ENCODE measurements around the gene RBBP4. TPM values are rescaled to one million over a fixed set of nuclear protein-coding genes. Genes with fewer than 3 reads are reported as not detected.
"Not testable (repeated sequence)": the region's sequence is repeated elsewhere in the genome, so short reads cannot be mapped to it uniquely, and the experiment has no call there.

The RBBP4 gene
- polyA plus RNA-seq, 2 donors: 28.3 to 47.0 TPM

- WGBS, 2 donors: 89 to 97% methylated on average over 1 of the region's 1 CpG
- Histone ChIP-seq H3K4me1 (ENCODE audit: control insufficient read depth in 2 of 2, insufficient read depth in 2 of 2, low read length in 1 of 2) (no peaks in the 10 kb centered on the region), H3K36me3 (ENCODE audit: control insufficient read depth in 2 of 2, insufficient read depth in 2 of 2, low read length in 1 of 2) (peaks cover 4 to 13% of the 10 kb centered on the region in 2 donors), H3K27me3 (ENCODE audit: control insufficient read depth in 1 of 2, insufficient read depth in 2 of 2, low read length in 2 of 2) (no peaks in the 10 kb centered on the region), H3K27ac (ENCODE audit: low read depth in 2 of 2, low read length in 1 of 2) (no peak overlapping the region), H3K4me3 (ENCODE audit: low read depth in 1 of 2, low read length in 2 of 2) (no peak overlapping the region), H3K9me3 (ENCODE audit: control insufficient read depth in 2 of 2, insufficient read depth in 1 of 2, low read depth in 1 of 2, low read length in 1 of 2) (no peaks in the 10 kb centered on the region)
Observed at GRCh38 chr1:32659581-32659980, 8.6 kb downstream of the RBBP4 start.

- Histone ChIP-seq H3K27ac (ENCODE audit: low read depth in 2 of 2, low read length in 1 of 2) (no peak overlapping the region), H3K4me1 (ENCODE audit: control insufficient read depth in 2 of 2, insufficient read depth in 2 of 2, low read length in 1 of 2) (no peaks in the 10 kb centered on the region), H3K27me3 (ENCODE audit: control insufficient read depth in 1 of 2, insufficient read depth in 2 of 2, low read length in 2 of 2) (no peaks in the 10 kb centered on the region), H3K36me3 (ENCODE audit: control insufficient read depth in 2 of 2, insufficient read depth in 2 of 2, low read length in 1 of 2) (peaks cover 6 to 9% of the 10 kb centered on the region in 2 donors), H3K4me3 (ENCODE audit: low read depth in 1 of 2, low read length in 2 of 2) (no peak overlapping the region), H3K9me3 (ENCODE audit: control insufficient read depth in 2 of 2, insufficient read depth in 1 of 2, low read depth in 1 of 2, low read length in 1 of 2) (no peaks in the 10 kb centered on the region)
- 55% methylated on average over 1 of the region's 1 CpG for WGBS, 2 donors
Observed at GRCh38 chr1:32665915-32666314, 14.9 kb downstream of the RBBP4 start.

- Histone ChIP-seq H3K4me3 (ENCODE audit: low read depth in 1 of 2, low read length in 2 of 2) (no peak overlapping the region), H3K27me3 (ENCODE audit: control insufficient read depth in 1 of 2, insufficient read depth in 2 of 2, low read length in 2 of 2) (no peaks in the 10 kb centered on the region), H3K9me3 (ENCODE audit: control insufficient read depth in 2 of 2, insufficient read depth in 1 of 2, low read depth in 1 of 2, low read length in 1 of 2) (no peaks in the 10 kb centered on the region), H3K36me3 (ENCODE audit: control insufficient read depth in 2 of 2, insufficient read depth in 2 of 2, low read length in 1 of 2) (peaks cover 6 to 11% of the 10 kb centered on the region in 2 donors), H3K4me1 (ENCODE audit: control insufficient read depth in 2 of 2, insufficient read depth in 2 of 2, low read length in 1 of 2) (no peaks in the 10 kb centered on the region), H3K27ac (ENCODE audit: low read depth in 2 of 2, low read length in 1 of 2) (no peak overlapping the region)
- WGBS, 2 donors: 87 to 88% methylated on average over 12 of the region's 12 CpGs
Observed at GRCh38 chr1:32666901-32667566, 16.0 kb downstream of the RBBP4 start.

GRCh38 chr1:32668716-32669115 lies 17.7 kb downstream of the RBBP4 start:
- H3K27ac ChIP-seq (ENCODE audit: low read depth in 2 of 2, low read length in 1 of 2); H3K9me3 ChIP-seq (ENCODE audit: control insufficient read depth in 2 of 2, insufficient read depth in 1 of 2, low read depth in 1 of 2, low read length in 1 of 2); H3K36me3 ChIP-seq (ENCODE audit: control insufficient read depth in 2 of 2, insufficient read depth in 2 of 2, low read length in 1 of 2); H3K27me3 ChIP-seq (ENCODE audit: control insufficient read depth in 1 of 2, insufficient read depth in 2 of 2, low read length in 2 of 2); H3K4me3 ChIP-seq (ENCODE audit: low read depth in 1 of 2, low read length in 2 of 2); H3K4me1 ChIP-seq (ENCODE audit: control insufficient read depth in 2 of 2, insufficient read depth in 2 of 2, low read length in 1 of 2): not testable (repeated sequence)
- 95% methylated on average over 5 of the region's 5 CpGs for WGBS, 2 donors

GRCh38 chr1:32676945-32677344 lies 25.9 kb downstream of the RBBP4 start:
- H3K27me3 ChIP-seq (ENCODE audit: control insufficient read depth in 1 of 2, insufficient read depth in 2 of 2, low read length in 2 of 2): no peaks in the 10 kb centered on the region
- 32 to 35% methylated on average over 3 of the region's 3 CpGs for WGBS, 2 donors
- no peak overlapping the region for H3K4me3 ChIP-seq (ENCODE audit: low read depth in 1 of 2, low read length in 2 of 2)
- peak overlapping the region in 1 of 2 donors; percentile 25 for H3K27ac ChIP-seq (ENCODE audit: low read depth in 2 of 2, low read length in 1 of 2)
- no peaks in the 10 kb centered on the region for H3K4me1 ChIP-seq (ENCODE audit: control insufficient read depth in 2 of 2, insufficient read depth in 2 of 2, low read length in 1 of 2)
- peaks cover 12 to 13% of the 10 kb centered on the region in 2 donors for H3K36me3 ChIP-seq (ENCODE audit: control insufficient read depth in 2 of 2, insufficient read depth in 2 of 2, low read length in 1 of 2)
- H3K9me3 ChIP-seq (ENCODE audit: control insufficient read depth in 2 of 2, insufficient read depth in 1 of 2, low read depth in 1 of 2, low read length in 1 of 2): no peaks in the 10 kb centered on the region

- peaks cover 9 to 10% of the 10 kb centered on the region in 2 donors for H3K36me3 ChIP-seq (ENCODE audit: control insufficient read depth in 2 of 2, insufficient read depth in 2 of 2, low read length in 1 of 2)
- WGBS, 2 donors: 81 to 82% methylated on average over 4 of the region's 4 CpGs
Observed at GRCh38 chr1:32679993-32680392, 29.0 kb downstream of the RBBP4 start.

GRCh38 chr1:32680642-32681041 lies 29.6 kb downstream of the RBBP4 start:
- Histone ChIP-seq H3K36me3 (ENCODE audit: control insufficient read depth in 2 of 2, insufficient read depth in 2 of 2, low read length in 1 of 2) (peaks cover 9 to 10% of the 10 kb centered on the region in 2 donors), H3K9me3 (ENCODE audit: control insufficient read depth in 2 of 2, insufficient read depth in 1 of 2, low read depth in 1 of 2, low read length in 1 of 2) (no peaks in the 10 kb centered on the region), H3K4me3 (ENCODE audit: low read depth in 1 of 2, low read length in 2 of 2) (no peak overlapping the region), H3K27me3 (ENCODE audit: control insufficient read depth in 1 of 2, insufficient read depth in 2 of 2, low read length in 2 of 2) (no peaks in the 10 kb centered on the region), H3K4me1 (ENCODE audit: control insufficient read depth in 2 of 2, insufficient read depth in 2 of 2, low read length in 1 of 2) (no peaks in the 10 kb centered on the region), H3K27ac (ENCODE audit: low read depth in 2 of 2, low read length in 1 of 2) (peak overlapping the region in 1 of 2 donors; percentile 31)
- WGBS, 2 donors: 63 to 91% methylated on average over 1 of the region's 1 CpG

More at GRCh38 chr1:32679993-32680392, 29.0 kb downstream of the RBBP4 start:
- H3K9me3 ChIP-seq (ENCODE audit: control insufficient read depth in 2 of 2, insufficient read depth in 1 of 2, low read depth in 1 of 2, low read length in 1 of 2); H3K4me1 ChIP-seq (ENCODE audit: control insufficient read depth in 2 of 2, insufficient read depth in 2 of 2, low read length in 1 of 2); H3K27me3 ChIP-seq (ENCODE audit: control insufficient read depth in 1 of 2, insufficient read depth in 2 of 2, low read length in 2 of 2); H3K27ac ChIP-seq (ENCODE audit: low read depth in 2 of 2, low read length in 1 of 2); H3K4me3 ChIP-seq (ENCODE audit: low read depth in 1 of 2, low read length in 2 of 2): not testable (repeated sequence)

GRCh38 chr1:32681509-32681908 lies 30.5 kb downstream of the RBBP4 start:
- Histone ChIP-seq H3K9me3 (ENCODE audit: control insufficient read depth in 2 of 2, insufficient read depth in 1 of 2, low read depth in 1 of 2, low read length in 1 of 2) (no peaks in the 10 kb centered on the region), H3K27ac (ENCODE audit: low read depth in 2 of 2, low read length in 1 of 2) (no peak overlapping the region), H3K4me1 (ENCODE audit: control insufficient read depth in 2 of 2, insufficient read depth in 2 of 2, low read length in 1 of 2) (no peaks in the 10 kb centered on the region), H3K27me3 (ENCODE audit: control insufficient read depth in 1 of 2, insufficient read depth in 2 of 2, low read length in 2 of 2) (no peaks in the 10 kb centered on the region), H3K4me3 (ENCODE audit: low read depth in 1 of 2, low read length in 2 of 2) (no peak overlapping the region), H3K36me3 (ENCODE audit: control insufficient read depth in 2 of 2, insufficient read depth in 2 of 2, low read length in 1 of 2) (peaks cover 9 to 10% of the 10 kb centered on the region in 2 donors)
- WGBS, 2 donors: 39 to 67% methylated on average over 2 of the region's 2 CpGs

- Histone ChIP-seq H3K9me3 (ENCODE audit: control insufficient read depth in 2 of 2, insufficient read depth in 1 of 2, low read depth in 1 of 2, low read length in 1 of 2) (no peaks in the 10 kb centered on the region), H3K27me3 (ENCODE audit: control insufficient read depth in 1 of 2, insufficient read depth in 2 of 2, low read length in 2 of 2) (no peaks in the 10 kb centered on the region), H3K27ac (ENCODE audit: low read depth in 2 of 2, low read length in 1 of 2) (no peak overlapping the region), H3K4me3 (ENCODE audit: low read depth in 1 of 2, low read length in 2 of 2) (no peak overlapping the region), H3K4me1 (ENCODE audit: control insufficient read depth in 2 of 2, insufficient read depth in 2 of 2, low read length in 1 of 2) (no peaks in the 10 kb centered on the region), H3K36me3 (ENCODE audit: control insufficient read depth in 2 of 2, insufficient read depth in 2 of 2, low read length in 1 of 2) (peaks cover 9% of the 10 kb centered on the region in 2 donors)
- 41 to 66% methylated on average over 3 of the region's 3 CpGs for WGBS, 2 donors
Observed at GRCh38 chr1:32681999-32682398, 31.0 kb downstream of the RBBP4 start.

- no peaks in the 10 kb centered on the region for H3K27me3 ChIP-seq (ENCODE audit: control insufficient read depth in 1 of 2, insufficient read depth in 2 of 2, low read length in 2 of 2)
- no peaks in the 10 kb centered on the region for H3K9me3 ChIP-seq (ENCODE audit: control insufficient read depth in 2 of 2, insufficient read depth in 1 of 2, low read depth in 1 of 2, low read length in 1 of 2)
- H3K36me3 ChIP-seq (ENCODE audit: control insufficient read depth in 2 of 2, insufficient read depth in 2 of 2, low read length in 1 of 2): peaks cover 3 to 7% of the 10 kb centered on the region in 2 donors
- H3K4me3 ChIP-seq (ENCODE audit: low read depth in 1 of 2, low read length in 2 of 2): no peak overlapping the region
- 80 to 84% methylated on average over 3 of the region's 3 CpGs for WGBS, 2 donors
- H3K4me1 ChIP-seq (ENCODE audit: control insufficient read depth in 2 of 2, insufficient read depth in 2 of 2, low read length in 1 of 2): no peaks in the 10 kb centered on the region
- H3K27ac ChIP-seq (ENCODE audit: low read depth in 2 of 2, low read length in 1 of 2): peak overlapping the region; percentile 11 to 44
Observed at GRCh38 chr1:32683397-32683796, 32.4 kb downstream of the RBBP4 start.
